ENCODE results near the gene PIGV.
"Not testable (repeated sequence)": the region's sequence is repeated elsewhere in the genome, so short reads cannot be mapped to it uniquely, and the experiment has no call there.

PIGV gene

GRCh38 chr1:26791626-26792025, 3.9 kb downstream of the PIGV start:
- no peak for DNase-seq (ENCODE audit: extremely low read depth in 1 of 2, low read depth in 1 of 2)

- DNase-seq (ENCODE audit: extremely low read depth in 1 of 2, low read depth in 1 of 2) = no peak
Observed at GRCh38 chr1:26792924-26793323, 5.2 kb downstream of the PIGV start.

- DNase-seq (ENCODE audit: extremely low read depth in 1 of 2, low read depth in 1 of 2) = no peak
Observed at GRCh38 chr1:26794391-26794790, 6.6 kb downstream of the PIGV start.

DNA sequence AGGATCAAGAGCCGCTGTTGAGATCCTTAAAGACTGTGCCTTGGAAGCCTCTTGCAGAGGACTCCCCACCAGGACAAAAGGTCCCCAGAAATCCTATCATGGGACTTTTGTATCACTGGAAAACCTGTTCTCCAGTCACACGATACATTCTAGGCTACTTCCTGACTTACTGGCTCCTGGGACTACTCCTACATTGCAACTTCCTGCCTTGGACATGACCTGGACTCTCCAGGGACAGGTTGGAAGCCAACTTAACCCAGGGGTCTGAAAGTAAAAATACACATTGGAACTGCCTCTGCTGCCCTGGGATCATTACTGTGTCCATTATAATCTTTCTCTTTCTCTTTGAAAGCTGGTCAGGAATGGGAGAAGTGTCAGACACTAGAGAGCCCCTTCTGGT, 9.9 kb downstream of the PIGV start:
- no peak for DNase-seq (ENCODE audit: extremely low read depth in 1 of 2, low read depth in 1 of 2)

DNA sequence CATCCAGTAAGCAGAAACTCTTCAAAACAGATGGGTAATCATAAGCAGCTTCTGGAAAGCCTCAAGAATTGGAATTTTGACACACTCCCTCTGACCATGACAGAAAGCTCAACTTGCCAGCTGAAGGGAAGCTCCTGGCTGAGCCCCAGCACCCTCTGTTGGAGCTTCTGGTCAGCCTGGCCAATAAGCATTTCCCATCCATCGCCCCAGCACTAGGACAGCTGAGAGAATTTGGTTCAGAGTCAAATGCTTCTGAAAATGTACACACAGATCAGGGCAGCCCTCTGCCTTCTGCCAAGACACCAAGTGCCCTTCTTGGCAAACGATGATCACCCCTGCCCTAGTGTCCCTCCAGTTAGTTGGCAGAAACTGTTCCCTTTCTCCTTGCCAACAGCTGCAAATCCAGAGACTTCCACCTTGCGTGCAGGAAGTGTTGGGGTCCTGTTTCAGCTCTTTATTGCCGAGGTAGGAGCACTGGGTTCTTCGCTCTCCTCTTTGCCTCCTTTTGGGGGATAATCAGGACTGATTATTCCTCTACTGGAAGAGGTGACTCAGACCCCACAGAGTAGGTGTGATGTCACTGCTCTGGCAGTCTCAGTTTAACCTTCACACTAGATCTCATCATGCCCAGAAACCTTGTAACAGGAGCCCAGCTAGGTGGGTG, 11.9 kb downstream of the PIGV start:
- DNase-seq (ENCODE audit: extremely low read depth in 1 of 2, low read depth in 1 of 2) = no peak

- not testable (repeated sequence) for DNase-seq (ENCODE audit: extremely low read depth in 1 of 2, low read depth in 1 of 2)
Observed at GRCh38 chr1:26803932-26804331, 16.2 kb downstream of the PIGV start.

DNA sequence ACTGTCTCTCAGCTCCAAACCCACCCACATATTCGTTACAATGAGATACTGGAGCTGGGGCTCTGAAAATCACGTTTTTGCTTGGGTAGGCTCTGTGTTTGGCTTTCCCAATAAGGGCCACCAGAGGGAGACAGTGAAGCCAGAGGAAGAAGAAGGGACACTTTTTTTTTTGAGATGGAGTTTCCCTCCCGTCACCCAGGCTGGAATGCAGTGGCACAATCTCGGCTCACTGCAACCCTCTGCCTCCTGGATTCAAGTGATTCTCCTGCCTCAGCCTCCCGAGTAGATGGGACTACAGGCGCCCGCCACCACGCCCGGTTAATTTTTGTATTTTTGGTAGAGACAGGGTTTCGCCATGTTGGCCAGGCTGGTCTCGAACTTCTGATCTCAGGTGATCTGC, 22.4 kb downstream of the PIGV start:
- peak in 1 of 2 donors; percentile 53 for DNase-seq (ENCODE audit: extremely low read depth in 1 of 2, low read depth in 1 of 2)

DNA sequence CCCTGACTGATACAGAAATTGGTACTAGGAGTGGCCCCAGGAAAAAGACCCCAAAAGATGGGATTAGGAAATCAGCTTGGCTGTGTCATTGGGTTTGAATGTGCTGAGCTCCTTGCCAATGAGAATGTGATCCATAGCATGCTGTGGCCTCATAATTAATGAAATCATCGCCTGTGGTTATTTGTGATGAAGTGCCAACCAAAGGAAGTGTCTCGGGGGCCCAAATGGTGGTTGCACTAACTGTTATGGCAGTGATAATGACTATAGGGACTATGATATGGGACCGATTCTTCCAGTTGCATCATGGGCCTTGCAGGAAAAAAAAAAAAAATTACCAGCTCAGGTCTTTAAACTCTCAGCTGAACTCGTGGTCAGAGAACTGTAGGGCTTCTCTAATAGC, 23.3 kb downstream of the PIGV start:
- DNase-seq (ENCODE audit: extremely low read depth in 1 of 2, low read depth in 1 of 2) = no peak

DNA sequence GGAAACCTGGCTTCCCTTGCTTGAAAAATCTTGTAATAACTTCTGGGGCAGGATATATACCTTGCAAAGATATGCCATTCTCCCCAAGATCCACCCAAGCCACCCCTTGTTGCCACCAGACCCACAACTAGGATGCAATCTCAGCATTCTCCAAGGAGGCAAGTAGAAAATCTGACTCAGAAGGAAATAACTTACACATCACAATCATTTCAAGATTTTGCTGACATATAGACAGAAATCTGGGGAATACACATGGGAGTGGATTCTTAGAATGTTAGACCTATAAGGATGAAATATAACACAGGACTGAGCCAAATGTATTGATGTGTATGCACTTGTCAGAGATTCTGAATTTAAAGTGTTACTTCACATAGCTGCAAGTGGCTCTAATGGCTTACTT, 24.0 kb downstream of the PIGV start:
- DNase-seq (ENCODE audit: extremely low read depth in 1 of 2, low read depth in 1 of 2) = no peak

GRCh38 chr1:26814377-26814776, 26.6 kb downstream of the PIGV start:
- no peak for DNase-seq (ENCODE audit: extremely low read depth in 1 of 2, low read depth in 1 of 2)

DNA sequence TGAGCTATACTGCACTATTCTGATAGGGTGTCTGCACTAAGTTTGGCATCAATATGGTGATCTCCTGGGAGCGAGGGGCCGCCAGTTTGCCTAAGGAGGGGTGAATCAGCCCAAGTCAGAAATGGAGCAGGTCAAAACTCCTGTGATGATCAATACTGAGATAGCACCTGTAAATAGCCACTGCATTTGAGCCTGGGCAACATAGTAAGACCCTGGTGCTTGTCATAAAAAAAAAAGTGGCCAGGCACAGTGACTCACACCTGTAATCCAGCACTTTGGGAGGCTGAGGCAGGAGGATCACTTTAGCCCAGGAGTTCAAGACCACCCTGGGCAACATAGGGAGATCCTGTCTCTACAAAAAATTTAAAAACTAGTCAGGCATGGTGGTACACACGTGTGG, 27.1 kb downstream of the PIGV start:
- no peak for DNase-seq (ENCODE audit: extremely low read depth in 1 of 2, low read depth in 1 of 2)

DNA sequence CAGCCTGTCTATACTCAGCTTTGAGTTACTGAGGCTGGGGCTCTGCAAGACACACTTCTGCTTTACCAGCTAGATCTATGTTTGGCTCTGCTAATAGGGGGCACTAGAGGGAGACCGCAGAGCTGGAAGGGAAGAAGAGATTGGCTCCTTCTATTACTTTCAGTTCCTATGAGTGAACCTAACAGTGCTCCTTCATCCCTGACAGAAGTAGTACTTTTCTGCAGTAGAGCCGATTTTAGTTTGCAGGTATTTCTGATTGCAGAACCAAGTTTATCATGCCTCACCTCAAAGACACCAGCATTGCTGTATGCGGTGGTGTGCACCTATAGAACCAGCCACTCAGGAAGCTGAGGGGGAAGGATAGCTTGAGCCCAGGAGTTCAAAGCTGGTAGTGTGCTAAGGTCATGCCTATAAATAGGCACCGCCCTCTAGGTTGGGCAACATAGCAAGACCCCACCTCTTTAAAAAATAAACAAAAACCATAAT, 33.1 kb downstream of the PIGV start:
- DNase-seq (ENCODE audit: extremely low read depth in 1 of 2, low read depth in 1 of 2) = no peak

- DNase-seq (ENCODE audit: extremely low read depth in 1 of 2, low read depth in 1 of 2) = no peak
Observed at GRCh38 chr1:26822737-26823395, 35.1 kb downstream of the PIGV start.

DNA sequence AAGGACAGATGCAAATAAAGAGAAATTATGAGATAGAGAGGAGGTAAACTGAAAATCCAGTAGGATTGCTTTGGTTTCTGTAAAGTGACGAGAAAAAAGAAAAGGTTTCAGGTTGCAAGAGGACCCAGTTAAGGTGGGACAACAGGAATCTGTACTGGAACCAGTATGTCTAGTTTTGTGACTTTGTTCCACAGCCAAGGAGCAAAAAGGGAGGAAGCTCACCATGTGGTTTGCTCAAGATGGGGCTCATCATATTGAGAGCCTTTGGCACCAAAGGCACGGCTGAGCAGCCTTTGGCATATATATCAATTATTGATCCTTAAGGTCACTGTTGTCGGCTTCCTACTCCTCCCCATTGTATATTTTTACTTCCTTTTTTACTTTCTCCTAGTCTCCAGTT, 37.0 kb downstream of the PIGV start:
- no peak for DNase-seq (ENCODE audit: extremely low read depth in 1 of 2, low read depth in 1 of 2)

DNA sequence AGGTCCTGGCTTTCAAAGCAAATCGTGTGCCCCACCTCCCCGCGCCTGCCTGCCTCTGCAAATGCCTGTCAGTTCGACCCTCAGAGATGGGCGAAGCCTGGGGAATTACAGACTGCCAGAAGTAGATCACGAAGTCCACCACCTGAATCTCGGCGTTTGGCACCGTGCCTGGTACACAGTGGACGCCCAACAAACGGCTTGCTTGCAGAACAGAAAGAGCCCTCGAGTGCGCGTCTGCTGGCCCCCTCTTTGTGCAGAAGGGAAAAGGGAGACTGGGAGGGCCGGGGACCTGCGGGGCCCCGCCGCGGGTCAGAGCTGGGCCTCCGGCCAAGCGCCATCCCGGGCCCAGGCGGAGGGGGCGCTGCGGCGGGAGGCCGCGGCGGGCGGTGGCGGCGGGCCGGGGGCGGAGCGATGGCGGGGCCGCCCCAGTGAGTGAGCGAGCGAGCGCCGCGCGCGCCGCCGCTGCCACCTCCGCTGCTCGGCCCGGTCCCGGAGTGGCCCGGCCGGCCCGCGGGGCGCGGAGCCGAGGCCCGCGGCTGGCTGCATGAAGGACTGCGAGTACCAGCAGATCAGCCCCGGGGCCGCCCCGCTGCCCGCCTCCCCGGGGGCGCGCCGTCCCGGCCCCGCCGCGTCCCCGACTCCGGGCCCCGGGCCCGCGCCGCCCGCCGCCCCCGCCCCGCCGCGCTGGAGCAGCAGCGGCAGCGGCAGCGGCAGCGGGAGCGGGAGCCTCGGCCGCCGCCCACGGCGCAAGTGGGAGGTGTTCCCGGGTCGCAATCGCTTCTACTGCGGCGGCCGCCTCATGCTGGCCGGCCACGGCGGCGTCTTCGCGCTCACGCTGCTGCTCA, 38.7 kb downstream of the PIGV start, which contains the start of gene ZDHHC18:
ZDHHC18 (plus strand) TSS at position 428 of the 845 bp plus-strand sequence; CDS start at position 545, 117 bp downstream.
- DNase-seq (ENCODE audit: extremely low read depth in 1 of 2, low read depth in 1 of 2) = peak in 1 of 2 donors; percentile 56

DNA sequence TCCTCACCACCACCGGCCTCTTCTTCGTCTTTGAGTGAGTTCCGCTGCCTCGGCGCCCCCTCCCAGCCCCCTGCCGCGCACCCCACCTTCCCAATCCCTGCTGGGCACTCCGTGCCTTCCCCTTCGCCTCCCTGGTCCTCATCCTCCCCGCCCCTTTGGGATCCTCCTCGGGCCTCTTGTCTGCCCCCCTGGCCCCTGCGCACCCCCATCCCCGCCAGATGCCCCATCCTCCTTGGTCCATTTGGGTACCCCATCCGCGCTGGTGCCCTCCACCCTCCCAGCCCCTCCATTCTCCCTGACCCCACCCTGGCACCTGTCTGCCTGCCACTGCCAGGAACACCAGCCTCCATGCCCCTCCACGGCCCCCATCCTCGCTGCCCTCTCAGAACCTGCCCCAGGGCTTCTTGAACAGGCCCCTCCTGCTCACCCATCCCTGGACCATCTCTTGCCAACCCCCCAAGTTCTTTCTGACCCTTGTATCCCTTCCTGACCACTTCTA, 39.4 kb downstream of the PIGV start:
- DNase-seq (ENCODE audit: extremely low read depth in 1 of 2, low read depth in 1 of 2) = no peak

DNA sequence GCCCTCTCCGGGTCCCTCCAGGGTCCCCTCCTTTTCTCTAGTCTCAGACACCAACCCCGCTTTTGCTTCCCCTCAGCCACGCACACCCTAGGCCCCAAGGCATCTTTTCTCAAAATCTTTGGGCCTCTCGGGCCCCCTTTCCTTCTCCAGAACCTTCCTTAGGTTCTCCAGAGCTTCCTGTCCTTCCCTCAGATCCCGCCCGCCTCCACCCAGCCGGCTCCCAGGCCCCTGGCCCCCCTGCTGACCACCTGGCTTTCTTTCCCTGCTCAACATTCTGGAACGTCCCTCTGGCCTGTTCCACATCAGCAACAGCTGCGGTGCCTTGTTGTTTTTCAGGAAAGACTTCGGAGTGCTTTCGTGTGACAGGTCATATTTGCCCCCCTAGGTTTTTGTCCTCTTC, 39.9 kb downstream of the PIGV start:
- no peak for DNase-seq (ENCODE audit: extremely low read depth in 1 of 2, low read depth in 1 of 2)

GRCh38 chr1:26828411-26828991, 40.8 kb downstream of the PIGV start:
- DNase-seq (ENCODE audit: extremely low read depth in 1 of 2, low read depth in 1 of 2) = no peak

DNA sequence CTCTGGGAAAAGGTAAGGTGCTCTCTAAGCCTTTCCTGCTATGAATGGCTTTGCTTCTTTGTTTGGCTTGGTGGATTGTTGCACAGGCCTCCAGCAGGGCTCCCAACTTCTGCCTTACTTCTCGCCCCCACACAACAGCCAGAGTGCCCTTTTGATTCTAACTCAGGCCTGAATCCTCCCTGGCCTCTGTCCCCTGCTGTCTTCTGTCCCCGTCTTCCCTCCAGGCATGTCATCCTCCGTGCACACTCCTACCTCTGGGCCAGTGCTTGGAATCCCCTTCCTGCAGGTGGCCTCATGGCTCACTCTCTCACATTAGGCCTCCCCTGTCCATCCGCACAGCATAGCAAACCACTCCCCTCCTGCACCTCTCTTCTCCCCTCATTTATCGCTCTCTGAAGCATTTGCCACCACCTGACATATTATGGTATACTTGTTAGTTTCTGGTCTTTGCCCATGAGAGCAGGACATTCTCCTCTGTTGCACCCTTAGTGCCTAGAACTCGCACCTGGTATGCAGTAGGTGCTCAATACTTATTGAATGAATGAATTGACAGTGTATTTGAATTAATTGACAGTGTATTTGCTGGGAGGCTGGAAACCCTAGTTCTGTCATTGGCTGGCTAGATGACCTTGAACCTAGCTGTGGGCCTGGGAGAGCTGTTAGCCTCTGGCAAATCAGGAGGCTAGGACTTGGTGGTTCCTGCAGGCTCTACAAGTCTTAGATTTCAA, 41.6 kb downstream of the PIGV start:
- DNase-seq (ENCODE audit: extremely low read depth in 1 of 2, low read depth in 1 of 2) = no peak

DNA sequence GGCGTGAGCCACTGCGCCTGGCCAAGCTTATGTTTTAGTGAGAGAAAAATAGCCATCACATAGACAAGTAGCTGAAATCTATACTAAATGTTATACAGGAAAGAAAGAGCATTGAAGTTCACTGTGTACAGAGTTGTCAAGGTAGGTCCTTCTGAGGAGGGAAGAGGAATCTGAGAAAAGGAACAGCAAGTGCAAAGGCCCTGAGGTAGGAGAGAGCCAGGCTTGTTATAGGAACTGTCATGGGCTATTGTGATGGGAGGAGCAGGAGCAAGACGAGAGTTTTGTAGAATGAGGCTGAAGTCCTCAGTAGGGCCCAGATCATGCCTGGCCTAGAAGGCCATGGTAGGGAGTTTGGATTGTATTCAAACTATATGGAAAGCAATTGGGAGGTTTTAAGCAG, 43.3 kb downstream of the PIGV start:
- DNase-seq (ENCODE audit: extremely low read depth in 1 of 2, low read depth in 1 of 2) = no peak

All from activated CD8-positive, alpha-beta memory T cell treated with anti-CD3 and anti-CD28 coated beads for 1 hour (primary cell).